Effector CD4-positive, alpha-beta T cell (primary cell): ENCODE results near the gene UXS1.
"Not testable (repeated sequence)": the region's sequence is repeated elsewhere in the genome, so short reads cannot be mapped to it uniquely, and the experiment has no call there.

Experiments used
- DNase-seq: peaks from one replicate; pipeline ENCODE4 v3.0.0-alpha.2; 2020

The UXS1 gene

DNA sequence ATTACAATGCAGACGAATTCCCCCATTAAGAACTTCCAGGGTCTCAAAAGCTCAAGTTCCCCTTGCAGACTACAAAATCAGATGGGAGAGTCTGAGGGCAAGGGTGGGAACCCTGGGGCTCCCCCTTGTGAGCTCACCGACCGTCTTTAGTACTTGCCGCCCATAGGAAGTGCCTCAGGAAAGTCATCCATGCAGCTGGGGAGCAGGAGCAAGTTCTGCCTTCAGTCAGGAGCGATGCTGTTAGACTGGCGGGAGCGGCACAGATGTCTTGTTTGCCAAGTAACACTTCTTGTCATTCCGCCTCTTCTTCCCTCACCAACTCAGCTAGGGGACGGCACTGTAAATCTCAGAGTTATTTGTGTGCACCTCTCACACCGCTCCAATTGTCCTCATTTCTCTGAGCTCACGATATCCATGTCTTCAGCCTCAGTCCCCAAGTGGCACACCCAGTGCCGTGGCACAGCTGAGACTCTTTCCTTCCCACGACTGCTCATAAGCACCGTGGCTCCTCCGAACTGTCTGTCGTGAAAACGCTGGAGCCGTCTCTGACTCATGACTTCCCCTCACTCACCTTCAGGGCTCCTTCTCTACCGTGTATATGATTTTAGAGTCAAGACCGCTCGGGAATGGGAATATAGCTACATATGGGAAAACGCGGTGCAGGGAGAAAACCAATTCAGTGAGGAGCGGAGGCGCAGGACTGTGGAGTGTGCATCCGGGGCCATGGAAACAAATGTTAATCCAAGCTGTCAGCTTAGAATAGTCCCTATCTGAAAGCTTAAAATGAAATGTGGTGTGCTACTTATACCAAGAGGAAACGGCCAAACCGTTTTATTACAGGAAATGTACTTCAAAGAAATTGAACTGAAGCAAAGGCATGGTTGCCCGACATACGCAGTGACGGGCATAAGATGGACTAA lies 34.0 kb downstream of the UXS1 start:
- DNase-seq, result peak; percentile 66

DNA sequence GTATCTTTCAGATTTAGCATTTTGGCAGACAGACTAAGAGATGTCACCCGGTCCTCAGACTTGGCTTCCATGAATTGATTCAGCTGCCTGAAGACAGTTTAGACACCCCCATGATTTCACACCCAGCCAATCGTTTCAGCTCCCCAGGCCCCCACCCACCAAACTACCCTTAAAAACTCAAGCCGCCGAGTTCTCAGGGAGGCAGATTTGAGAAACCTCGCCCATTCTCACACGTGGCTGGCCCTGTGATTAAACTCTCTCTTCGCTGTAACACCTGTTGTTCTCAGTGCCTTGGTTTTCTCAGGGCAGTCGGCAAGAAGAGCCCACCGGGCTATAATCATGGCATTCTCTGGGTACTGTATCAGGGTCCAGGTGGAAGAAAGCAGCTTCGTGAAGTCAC lies 35.2 kb downstream of the UXS1 start:
- peak; percentile 53 for DNase-seq

DNA sequence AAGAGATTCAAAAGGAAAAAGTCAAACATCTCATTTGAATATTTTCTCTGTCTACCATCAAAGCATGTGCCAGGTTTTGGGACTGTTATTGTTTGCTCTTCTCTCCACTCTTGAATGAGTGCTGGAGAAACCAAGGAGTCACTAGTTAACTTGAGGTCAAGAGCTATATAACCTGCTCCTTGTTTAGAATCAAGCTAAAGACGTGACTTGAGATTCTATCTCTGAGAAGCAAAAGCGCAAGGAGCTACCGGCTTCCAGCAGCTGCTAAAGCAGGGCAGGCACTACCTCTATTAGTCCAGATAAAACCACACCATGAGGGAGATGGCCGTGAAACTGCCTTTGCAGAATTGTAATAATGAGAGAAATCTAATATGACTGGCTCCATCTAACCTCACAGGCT lies 36.0 kb downstream of the UXS1 start:
- no peak for DNase-seq

DNA sequence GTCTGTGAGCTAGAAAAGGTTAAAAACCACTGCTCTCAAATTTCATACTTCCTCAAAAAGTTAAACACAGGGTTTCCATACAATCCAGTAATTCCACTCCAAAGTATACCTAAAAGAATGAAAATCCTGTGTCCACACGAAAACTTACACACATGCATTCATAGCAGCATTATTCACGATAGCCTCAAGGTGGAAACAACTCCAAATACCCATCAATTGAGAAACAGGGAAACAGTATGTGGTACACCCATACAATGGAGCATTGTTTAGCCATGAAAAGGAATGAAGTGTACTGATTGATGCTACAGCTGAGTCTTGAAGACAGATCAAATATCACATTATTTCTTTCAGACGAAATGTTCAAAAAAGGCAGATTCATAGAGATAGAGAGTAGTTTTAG lies 36.7 kb downstream of the UXS1 start:
- DNase-seq, result no peak

DNA sequence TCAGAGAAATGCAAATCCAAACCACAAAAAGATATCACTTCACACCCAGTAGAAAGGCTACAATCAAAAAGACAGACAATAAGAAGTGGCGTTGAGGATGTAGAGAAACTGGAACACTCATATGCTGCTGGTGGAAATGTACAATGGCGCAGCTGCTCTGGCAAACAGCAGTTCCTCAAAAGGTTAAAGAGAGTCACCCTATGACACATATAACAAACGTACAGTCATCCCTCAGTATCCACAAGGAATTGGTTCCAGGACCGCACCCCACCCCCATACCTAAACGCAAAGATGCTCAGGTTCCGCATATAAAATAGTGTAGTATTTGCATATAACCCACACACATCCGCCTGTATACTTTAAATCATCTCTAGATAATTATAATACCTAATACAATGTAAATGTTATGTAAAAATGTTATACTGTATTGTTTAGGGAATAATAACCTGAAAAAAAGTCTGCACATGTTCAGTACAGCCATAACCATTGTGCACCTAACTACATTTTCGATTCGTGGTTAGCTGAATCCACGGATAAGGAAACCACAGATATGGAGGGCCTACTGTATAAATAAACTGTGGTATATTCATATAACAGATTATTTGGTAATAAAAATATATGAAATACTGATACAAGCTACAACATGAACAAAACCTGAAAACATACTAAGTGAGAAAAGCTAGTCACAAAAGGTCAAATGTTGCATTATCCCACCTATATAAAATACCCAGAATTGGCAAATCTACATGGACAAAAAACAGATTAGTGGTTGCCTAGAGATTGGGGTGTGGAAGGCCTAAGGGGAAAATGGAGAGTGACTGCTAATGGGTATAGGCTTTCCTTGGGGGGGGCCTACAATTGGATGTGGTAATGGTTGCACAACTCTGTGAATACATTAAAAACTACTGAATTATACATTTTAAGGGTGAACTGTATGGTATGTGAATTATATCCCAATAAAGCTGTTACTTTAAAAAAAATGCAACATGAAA lies 37.5 kb downstream of the UXS1 start:
- DNase-seq, result no peak

DNA sequence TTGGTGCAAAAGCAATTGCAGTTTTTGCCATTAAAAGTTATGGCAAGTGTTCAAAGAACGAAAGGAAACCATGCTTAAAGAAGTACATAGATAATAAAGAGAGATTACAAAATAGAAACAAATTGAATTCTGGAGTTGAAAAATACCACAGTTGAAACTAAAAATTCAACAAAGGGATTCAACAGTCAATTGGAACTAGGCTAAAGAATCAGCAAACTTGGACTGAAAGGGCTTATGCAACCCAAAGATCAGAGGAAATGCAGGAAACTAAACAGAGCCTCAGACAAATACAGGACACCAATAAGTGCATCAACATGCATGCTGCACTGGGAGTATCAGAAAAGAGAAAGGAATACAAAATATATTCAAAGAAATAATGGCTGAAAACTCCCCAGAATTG lies 40.3 kb downstream of the UXS1 start:
- no peak for DNase-seq

DNA sequence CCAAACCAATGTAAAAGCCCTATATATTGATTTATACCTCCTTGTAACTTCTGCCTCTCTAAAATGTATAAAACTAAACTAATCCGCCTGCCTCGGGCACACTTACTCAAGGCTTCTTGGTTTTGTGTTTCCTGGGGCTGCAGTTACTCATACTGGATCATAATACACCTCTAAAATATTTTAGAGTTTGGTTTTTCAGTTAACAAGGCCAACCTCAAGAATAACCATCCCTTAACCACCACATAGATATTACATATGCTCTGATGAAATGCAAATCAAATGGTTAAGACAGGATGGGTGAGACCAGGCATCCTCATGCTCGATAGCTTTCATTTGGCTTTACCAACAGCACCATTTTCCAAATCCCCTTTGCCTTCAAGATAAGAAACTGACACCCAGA lies 46.4 kb downstream of the UXS1 start:
- no peak for DNase-seq

DNA sequence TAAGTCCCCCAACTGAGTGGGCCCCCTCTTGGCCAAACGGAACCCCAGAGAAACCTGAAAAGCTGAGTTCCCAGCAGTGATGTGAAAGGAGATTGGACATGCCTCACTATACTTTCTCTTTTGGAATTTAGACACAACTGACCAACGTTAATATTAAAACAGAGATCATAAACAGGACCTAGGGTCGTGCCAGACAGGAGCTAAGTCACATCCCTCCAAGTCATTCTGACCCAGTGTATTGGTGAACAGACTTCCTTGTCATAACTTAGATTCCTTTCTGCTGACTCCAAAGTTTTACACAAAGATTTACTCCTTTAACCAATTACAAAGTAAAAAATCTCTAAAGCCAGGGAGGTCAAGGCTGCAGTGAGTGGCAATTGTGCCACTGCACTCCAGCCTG lies 46.9 kb downstream of the UXS1 start:
- no peak for DNase-seq

DNA sequence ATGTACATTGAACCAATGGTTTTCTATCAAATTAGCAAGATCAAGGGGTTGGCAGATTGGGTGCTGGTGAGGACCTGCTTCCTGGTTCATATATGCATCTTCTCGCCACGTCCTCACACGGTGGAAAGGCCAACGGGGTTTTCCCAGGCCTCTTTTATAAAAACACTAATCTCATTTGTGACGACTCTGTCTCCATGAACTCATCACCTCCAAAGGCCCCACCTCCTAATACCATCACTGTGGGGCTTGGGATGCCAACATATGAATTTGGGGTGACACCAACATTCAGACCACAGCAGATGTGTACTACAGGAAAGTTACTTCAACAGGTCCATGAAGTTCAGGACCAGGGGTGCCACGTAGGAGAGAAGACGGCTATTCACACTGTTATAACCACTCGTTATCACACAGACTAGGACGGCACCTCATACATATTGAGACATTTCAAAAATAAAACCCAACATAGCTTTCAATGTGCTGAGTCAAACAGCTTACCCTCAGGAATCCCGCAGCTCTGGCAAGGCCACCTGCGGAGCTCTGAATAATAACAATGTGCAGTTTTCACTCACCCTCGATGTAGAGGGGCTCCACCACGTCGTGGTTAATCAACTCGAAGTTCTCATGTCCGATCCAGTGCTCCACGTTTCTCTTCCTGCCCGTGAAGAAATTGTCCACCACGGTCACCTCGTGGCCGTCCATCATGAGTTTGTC lies 49.3 kb downstream of the UXS1 start:
- peak; percentile 63 for DNase-seq

DNA sequence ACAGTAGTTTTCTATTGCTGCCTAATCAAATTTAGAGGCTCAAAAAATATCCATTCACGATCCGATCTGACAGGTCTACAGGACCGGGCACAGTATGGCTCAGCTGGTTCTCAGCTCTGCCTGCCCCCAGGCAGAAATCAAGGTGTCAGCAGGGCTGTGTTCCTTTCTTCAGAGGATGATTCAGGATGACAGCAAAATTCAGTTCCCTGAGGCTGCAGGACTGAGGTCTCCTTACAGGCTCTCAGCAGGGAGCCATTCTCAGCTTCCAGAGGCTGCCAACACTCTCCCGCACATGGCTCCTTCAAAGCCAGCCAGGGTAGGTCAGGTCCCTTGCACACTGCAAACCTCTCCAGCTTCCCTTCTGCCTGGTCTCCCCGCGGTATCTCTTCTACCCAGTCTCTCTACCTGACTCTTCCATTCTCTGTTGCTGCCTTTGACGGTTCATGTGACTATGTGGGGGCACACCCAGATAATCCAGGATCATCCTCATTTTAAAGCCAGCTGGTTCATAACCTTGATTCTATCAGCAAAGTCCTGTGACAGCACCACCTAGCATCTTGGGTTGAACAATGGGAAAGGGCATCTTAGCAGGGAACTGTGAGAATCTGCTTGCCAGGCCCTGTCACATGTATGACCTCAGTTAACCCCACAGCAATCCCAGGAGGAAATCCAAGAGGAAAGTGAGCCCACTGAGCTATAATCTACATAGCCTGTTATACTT lies 50.4 kb downstream of the UXS1 start:
- no peak for DNase-seq

DNA sequence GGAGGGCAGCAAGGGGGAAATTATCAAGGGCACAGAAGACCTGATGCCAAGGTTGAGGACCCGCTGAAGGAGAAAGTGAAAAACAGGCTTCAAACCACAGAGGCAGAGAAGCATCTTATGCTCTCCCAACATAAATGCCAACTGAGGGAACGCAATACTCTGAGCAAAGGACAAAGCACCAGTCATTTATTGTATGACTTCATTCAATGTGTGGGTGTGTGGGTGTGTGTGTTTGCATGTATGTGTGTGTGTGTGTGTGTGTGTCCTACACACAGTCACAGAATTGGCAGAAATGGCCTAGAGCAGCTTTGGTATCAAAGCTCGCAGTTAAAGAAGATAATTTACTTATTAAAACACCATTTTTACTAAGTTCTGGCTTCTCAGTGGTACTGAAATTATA lies 51.4 kb downstream of the UXS1 start:
- no peak for DNase-seq

DNA sequence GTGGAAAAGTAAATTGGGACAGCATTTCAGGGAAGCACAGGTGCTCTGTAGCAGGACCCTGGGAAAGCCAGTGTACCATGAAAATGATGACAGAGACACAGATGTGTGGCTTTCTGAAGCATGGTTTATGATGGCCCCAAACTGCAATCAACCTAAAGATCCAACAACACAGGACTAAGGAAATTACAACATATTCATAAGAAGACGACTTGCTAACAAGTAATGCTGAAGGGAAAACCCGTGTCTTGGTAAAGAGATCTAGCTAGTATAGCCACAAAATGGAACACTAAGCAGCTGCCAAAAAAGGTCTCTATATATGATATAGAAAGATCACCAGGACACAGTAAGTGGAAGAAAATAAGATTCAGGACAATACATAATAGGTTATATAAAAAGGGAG lies 53.2 kb downstream of the UXS1 start:
- no peak for DNase-seq

DNA sequence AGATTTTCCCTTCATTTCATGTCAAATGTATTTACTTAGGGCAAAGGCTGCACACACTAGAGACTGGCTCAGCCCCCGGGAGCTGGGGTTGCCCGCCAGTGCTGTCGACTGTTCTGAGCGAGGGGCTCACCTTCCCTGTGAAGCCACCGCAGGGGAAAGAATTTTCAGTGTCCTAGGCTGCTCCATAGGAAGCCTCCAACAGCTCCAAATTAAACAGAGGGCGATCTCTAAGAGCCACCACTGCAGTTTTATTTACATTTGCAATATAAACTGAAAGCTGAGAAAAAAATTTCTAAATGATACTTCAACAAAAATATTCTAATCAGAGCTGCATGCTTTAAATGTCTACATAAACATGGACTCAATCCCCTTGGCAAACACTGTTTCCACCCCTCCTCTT lies 54.0 kb downstream of the UXS1 start:
- no peak for DNase-seq

DNA sequence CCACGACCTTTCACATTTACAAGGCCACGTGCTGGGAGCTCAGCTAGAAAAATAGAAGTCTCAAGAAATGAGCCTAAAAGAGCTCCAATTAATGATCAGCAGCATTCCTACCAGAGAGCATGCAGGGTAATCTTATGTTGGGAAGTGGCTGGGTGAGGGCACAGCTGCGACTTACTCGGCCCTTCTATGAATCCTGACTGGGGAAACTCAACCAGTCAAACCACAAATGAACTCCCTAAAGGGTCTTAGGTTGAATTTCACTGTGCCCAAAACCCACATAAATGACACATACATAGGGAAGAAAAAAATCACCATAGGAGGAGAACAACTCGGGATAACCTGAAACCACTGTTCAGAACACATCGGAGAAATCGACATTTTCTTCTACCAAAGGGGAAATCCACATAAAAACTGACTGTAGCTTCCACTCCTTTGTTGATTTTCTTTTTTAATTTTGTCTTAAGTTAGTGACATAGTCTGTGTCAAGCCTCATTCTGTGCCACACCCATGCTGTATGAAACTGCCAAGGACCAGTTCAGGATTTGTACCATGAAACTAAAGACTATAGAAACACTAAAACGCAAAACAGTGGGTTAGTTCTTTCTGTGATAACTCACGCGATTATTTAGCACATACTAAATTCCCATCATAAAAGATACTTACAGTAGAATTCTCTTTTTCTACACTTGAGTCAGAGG lies 54.7 kb downstream of the UXS1 start:
- no peak for DNase-seq

DNA sequence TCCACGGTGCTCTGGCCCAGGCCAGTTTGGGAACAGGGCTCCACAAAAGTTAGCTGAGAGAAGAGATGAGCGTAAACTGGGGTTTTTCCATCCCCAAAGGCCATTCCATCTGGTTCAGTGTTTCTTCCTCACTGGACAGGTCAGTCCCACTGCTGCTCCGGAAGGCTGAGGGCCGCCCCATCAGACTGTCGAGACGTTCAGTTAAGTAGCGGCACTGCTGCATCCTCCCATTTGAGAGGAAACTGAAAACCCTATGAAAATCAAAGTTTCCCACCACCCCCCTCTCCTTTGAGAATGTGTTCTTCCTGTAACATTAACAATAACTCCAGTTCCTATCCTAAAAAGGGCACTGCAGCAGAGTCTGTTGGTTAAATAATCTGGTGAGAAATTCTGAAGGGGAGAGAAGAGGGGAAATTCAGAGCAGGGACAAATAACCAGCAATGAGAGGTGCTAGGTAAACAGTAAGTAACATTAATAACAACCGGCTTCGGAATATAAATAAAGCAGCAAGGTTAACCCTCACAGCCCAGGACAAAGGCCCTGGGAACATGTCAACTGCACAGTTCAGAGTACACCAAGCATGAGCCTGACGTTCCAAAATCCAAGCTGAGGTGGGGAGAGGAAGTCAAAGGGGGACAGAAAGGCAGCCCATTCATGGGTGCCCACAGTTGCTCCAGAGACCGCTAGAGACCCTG lies 55.4 kb downstream of the UXS1 start:
- no peak for DNase-seq

DNA sequence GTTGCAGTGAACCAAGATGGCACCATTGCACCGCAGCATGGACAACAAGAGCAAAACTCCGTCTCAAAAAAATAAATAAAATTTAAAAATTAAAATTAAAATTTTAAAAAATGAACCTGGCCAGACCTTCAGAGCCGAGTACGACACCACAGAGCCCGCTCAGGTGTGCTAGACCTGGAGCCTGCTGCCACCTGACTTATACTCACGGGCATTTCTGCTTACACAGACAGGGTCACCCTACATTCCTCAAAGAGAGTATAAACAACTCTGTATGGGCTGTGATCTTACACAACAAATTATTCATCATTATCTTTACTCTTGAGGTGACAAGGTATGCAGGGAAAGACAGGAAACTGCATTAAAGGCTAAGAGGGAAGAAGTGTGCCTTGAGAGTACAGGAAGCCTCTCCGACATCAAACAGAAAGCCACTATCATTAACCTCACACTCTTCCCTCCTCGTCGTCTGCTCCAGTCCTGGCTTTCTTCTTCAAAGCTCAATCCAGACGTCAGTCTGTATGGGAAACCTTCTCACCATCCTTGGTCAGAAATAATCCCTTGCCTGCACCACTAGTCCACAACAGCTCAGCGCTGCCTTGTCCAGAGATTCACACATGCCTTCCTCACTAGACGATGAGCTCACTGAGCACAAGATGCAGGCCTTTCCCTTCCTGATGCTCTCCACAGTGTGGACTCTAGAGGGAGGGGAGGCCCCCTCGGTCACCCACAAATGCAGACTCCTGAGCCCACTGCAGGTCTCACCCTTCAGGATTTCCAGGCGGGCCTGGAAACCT lies 56.2 kb downstream of the UXS1 start:
- DNase-seq, result peak; percentile 24

DNA sequence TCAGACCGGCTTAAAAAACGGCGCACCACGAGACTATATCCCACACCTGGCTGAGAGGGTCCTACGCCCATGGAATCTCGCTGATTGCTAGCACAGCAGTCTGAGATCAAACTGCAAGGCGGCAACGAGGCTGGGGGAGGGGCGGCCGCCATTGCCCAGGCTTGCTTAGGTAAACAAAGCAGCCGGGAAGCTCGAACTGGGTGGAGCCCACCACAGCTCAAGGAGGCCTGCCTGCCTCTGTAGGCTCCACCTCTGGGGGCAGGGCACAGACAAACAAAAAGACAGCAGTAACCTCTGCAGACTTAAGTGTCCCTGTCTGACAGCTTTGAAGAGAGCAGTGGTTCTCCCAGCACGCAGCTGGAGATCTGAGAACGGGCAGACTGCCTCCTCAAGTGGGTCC lies 62.9 kb downstream of the UXS1 start:
- not testable (repeated sequence) for DNase-seq

DNA sequence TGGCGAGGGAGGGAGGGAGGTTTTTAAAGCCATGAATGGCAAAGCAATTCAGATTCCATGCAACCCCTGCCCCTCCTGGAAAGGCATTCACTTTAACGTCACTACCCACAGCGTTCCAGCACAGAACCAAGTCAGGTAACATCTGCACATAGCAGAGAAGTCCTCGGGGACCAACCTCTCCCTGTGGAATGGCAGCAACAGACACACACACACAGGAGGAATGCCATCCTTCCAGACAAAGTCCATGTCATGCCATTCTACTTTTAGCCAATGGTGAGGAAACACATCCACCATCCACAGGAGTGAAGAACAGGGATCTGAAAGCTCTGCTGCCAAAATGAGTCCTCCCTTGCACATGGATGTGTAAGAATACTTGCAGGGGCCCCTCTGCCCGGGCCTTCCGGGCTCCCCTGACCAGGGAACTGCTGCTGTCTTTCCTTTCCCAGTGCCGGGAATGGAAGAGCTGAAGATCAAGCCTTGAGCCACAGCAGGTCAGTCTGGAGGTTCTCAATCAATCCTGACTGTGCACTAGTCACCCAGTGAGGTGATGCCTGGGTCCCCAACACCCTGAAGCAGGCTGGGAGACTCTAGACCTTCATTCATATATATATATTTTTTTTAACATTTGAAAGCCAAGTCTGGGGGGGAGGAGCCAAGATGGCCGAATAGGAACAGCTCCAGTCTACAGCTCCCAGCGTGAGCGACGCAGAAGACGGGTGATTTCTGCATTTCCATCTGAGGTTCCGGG lies 63.7 kb downstream of the UXS1 start:
- no peak for DNase-seq

DNA sequence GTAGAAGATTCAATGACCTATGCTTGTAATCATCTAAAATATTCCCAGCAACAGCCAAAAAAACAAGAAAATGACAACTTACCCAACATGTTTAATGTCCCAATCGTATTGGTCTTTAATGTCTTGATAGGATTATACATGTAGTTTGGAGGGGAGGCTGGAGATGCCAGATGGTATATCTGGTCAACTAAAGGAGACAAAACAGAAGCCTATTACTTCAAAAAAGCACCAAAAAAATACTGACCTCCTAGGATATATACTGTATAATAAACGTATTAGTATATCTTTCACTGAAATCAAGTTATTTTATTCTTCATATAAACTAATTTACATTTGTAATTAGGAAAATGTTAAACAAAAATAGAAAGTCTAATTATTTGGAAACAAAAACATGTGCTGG lies 64.5 kb downstream of the UXS1 start:
- no peak for DNase-seq
